H1 (cell line): Measurements from ENCODE around the gene ALKBH3. TPM values are rescaled to one million over a fixed set of nuclear protein-coding genes. Genes with fewer than 3 reads are reported as not detected.

Experiments
- CTCF ChIA-PET: fragments of 300-600 bp; sonication (Branson Sonifier 250); formaldehyde crosslinking; loops from one replicate; lab custom pipeline; 2021; ENCODE audit not compliant: partially characterized antibody; lab: Charles Lee
- POLR2A ChIA-PET: fragments of 300-600 bp; sonication (Branson Sonifier 250); formaldehyde crosslinking; loops from one replicate; lab custom pipeline; 2021; ENCODE audit warnings: inconsistent platforms; ENCODE audit not compliant: partially characterized antibody; lab: Charles Lee
- DNase-seq, 2 experiments: peaks; one replicate each; pipeline versions ENCODE4 v3.0.0 to v3.0.0-alpha.2; 2010 to 2022; ENCODE audit warnings: low spot score in 2 of 2, low read depth in 1 of 2, mixed read lengths in 1 of 2
- FAIRE-seq: peaks from 2 replicates; lab custom pipeline; 2011; peaks lifted over from hg19 to GRCh38; lab: Jason Lieb, UNC
- H2AFZ ChIP-seq: 2 replicates; pipeline ENCODE4 v1.8.1; 2012; ENCODE audit warnings: low read length, inconsistent platforms
- H2AK5ac ChIP-seq: 2 replicates; pipeline ENCODE4 v1.6.1; 2013; ENCODE audit warnings: low read depth, low read length
- H2BK120ac ChIP-seq: replicated peaks from 2 replicates; pipeline ENCODE3; 2013; ENCODE audit warnings: low read depth, low read length, inconsistent platforms
- H2BK12ac ChIP-seq: 2 replicates; pipeline ENCODE4 v1.6.1; 2013; ENCODE audit warnings: low read depth, low read length
- H2BK15ac ChIP-seq: 2 replicates; pipeline ENCODE4 v1.6.1; 2013; ENCODE audit warnings: low read length
- H2BK20ac ChIP-seq: 2 replicates; pipeline ENCODE4 v1.6.1; 2013; ENCODE audit warnings: low read length
- H2BK5ac ChIP-seq: 2 replicates; pipeline ENCODE4 v1.6.1; 2013; ENCODE audit warnings: low read depth, low read length
- H3K14ac ChIP-seq: 2 replicates; pipeline ENCODE4 v1.6.1; 2013; ENCODE audit warnings: inconsistent platforms; ENCODE audit not compliant: insufficient read length
- H3K18ac ChIP-seq: 2 replicates; pipeline ENCODE4 v1.6.1; 2013; ENCODE audit warnings: low read length; ENCODE audit errors: extremely low read depth
- H3K23ac ChIP-seq: 2 replicates; pipeline ENCODE4 v1.6.1; 2013; ENCODE audit warnings: inconsistent platforms; ENCODE audit not compliant: insufficient read length
- H3K23me2 ChIP-seq: 2 replicates; pipeline ENCODE4 v1.6.1; 2013; ENCODE audit warnings: low read depth, low read length
- H3K27ac ChIP-seq: 2 replicates; pipeline ENCODE4 v1.6.1; 2011; ENCODE audit warnings: low read depth, low read length, inconsistent platforms
- H3K27me3 ChIP-seq, 4 experiments: replicated peaks in 1 of 4; 1 replicate in 1 of 4; 2 replicates in 3 of 4; pipeline versions ENCODE4 v1.6.1 to v1.8.1; 2011 to 2013; ENCODE audit warnings: low read length in 3 of 4, mild to moderate bottlenecking in 3 of 4, inconsistent platforms in 2 of 4, mixed read lengths in 2 of 4, moderate library complexity in 1 of 4; ENCODE audit not compliant: control insufficient read depth in 3 of 4, insufficient read depth in 3 of 4; ENCODE audit errors: extremely low read depth in 1 of 4
- H3K36me3 ChIP-seq, 4 experiments: 2 replicates each; pipeline versions ENCODE4 v1.6.1 to v1.8.1; 2011 to 2013; ENCODE audit warnings: mild to moderate bottlenecking in 4 of 4, low read length in 3 of 4, moderate library complexity in 2 of 4, control low read depth in 1 of 4, inconsistent platforms in 1 of 4; ENCODE audit not compliant: insufficient read depth in 4 of 4, control insufficient read depth in 2 of 4
- H3K4ac ChIP-seq: replicated peaks from 2 replicates; pipeline ENCODE3; 2013; ENCODE audit warnings: low read length, low read depth, mixed read lengths, inconsistent platforms; ENCODE audit not compliant: insufficient read length
- H3K4me1 ChIP-seq, 4 experiments: replicated peaks in 1 of 4; 1 replicate in 1 of 4; 2 replicates in 3 of 4; pipeline versions ENCODE4 v1.6.1 to v1.8.1; 2011 to 2013; ENCODE audit warnings: low read length in 3 of 4, inconsistent platforms in 2 of 4, mixed read lengths in 1 of 4; ENCODE audit not compliant: insufficient read depth in 4 of 4, control insufficient read depth in 3 of 4
- H3K4me2 ChIP-seq, 2 experiments: 2 replicates each; pipeline versions ENCODE4 v1.6.1 to v1.8.1; 2011 to 2013; ENCODE audit warnings: low read depth in 2 of 2, low read length in 2 of 2, control low read depth in 1 of 2, inconsistent platforms in 1 of 2, mild to moderate bottlenecking in 1 of 2; ENCODE audit not compliant: insufficient read depth in 1 of 2
- H3K4me3 ChIP-seq, 4 experiments: fragments of 200-600, 300-600 bp in 1 of 4; sonication (generic), shearing (Covaris generic), sonication (Bioruptor Twin) in 1 of 4; 2 replicates each; pipeline versions ENCODE4 v1.5.1 to v1.8.1; 2011 to 2016; ENCODE audit warnings: low read length in 4 of 4, low read depth in 3 of 4, control low read depth in 2 of 4, inconsistent platforms in 2 of 4, mild to moderate bottlenecking in 2 of 4, mixed read lengths in 1 of 4, moderate library complexity in 1 of 4; ENCODE audit not compliant: insufficient read depth in 2 of 4; ENCODE audit errors: extremely low read depth in 1 of 4
- H3K56ac ChIP-seq: replicated peaks from 2 replicates; pipeline ENCODE3; 2013; ENCODE audit warnings: low read depth, mild to moderate bottlenecking, mixed read lengths, low read length, inconsistent platforms; ENCODE audit not compliant: insufficient read length
- H3K79me1 ChIP-seq: 2 replicates; pipeline ENCODE4 v1.6.1; 2013; ENCODE audit warnings: low read depth, low read length, control low read depth
- H3K79me2 ChIP-seq, 2 experiments: 2 replicates each; pipeline versions ENCODE4 v1.6.1 to v1.8.1; 2012 to 2013; ENCODE audit warnings: low read length in 2 of 2, mild to moderate bottlenecking in 2 of 2, inconsistent platforms in 1 of 2; ENCODE audit not compliant: insufficient read depth in 2 of 2, control insufficient read depth in 1 of 2
- H3K9ac ChIP-seq, 4 experiments: replicated peaks in 1 of 4; 1 replicate in 1 of 4; 2 replicates in 3 of 4; pipeline versions ENCODE4 v1.6.1 to v1.8.1; 2011 to 2013; ENCODE audit warnings: low read depth in 3 of 4, low read length in 3 of 4, control low read depth in 2 of 4, mild to moderate bottlenecking in 2 of 4, moderate library complexity in 2 of 4, inconsistent platforms in 1 of 4; ENCODE audit errors: extremely low read depth in 1 of 4
- H3K9me3 ChIP-seq, 2 experiments: 2 replicates each; pipeline versions ENCODE4 v1.6.1 to v1.8.1; 2012 to 2013; ENCODE audit warnings: mild to moderate bottlenecking in 2 of 2, moderate library complexity in 2 of 2, control low read depth in 1 of 2, inconsistent platforms in 1 of 2, low read depth in 1 of 2, low read length in 1 of 2, mixed read lengths in 1 of 2; ENCODE audit not compliant: insufficient read depth in 2 of 2
- H4K20me1 ChIP-seq, 2 experiments: replicated peaks in 1 of 2; 2 replicates each; pipeline versions ENCODE3 to v1.8.1; 2011 to 2013; ENCODE audit warnings: inconsistent platforms in 2 of 2, low read length in 2 of 2, mild to moderate bottlenecking in 1 of 2; ENCODE audit not compliant: insufficient read depth in 2 of 2, control insufficient read depth in 1 of 2
- H4K5ac ChIP-seq: 2 replicates; pipeline ENCODE4 v1.6.1; 2013; ENCODE audit warnings: low read length, low read depth, mixed read lengths, inconsistent platforms; ENCODE audit not compliant: insufficient read length
- H4K8ac ChIP-seq: 2 replicates; pipeline ENCODE4 v1.8.0; 2013; ENCODE audit warnings: mild to moderate bottlenecking, moderate library complexity, low read length, inconsistent platforms; ENCODE audit not compliant: insufficient read depth; ENCODE audit errors: extremely low read depth
- H4K91ac ChIP-seq: replicated peaks from 2 replicates; pipeline ENCODE3; 2013; ENCODE audit warnings: low read length, mixed read lengths, inconsistent platforms; ENCODE audit not compliant: insufficient read length
- BRCA1 ChIP-seq: IDR thresholded peaks from 2 replicates; pipeline ENCODE4 v1.6.1; 2012; ENCODE audit warnings: low read depth, low read length, improper control_type of control experiment
- FOSL1 ChIP-seq: IDR thresholded peaks from 2 replicates; pipeline ENCODE4 v1.6.1; 2011; ENCODE audit warnings: mild to moderate bottlenecking, low read depth, low read length, moderate library complexity; ENCODE audit not compliant: insufficient read depth
- HDAC2 ChIP-seq, 2 experiments: fragments of 300-600 bp in 1 of 2; sonication (generic) in 1 of 2; IDR thresholded peaks; 2 replicates each; pipeline ENCODE4 v1.6.1; 2011 to 2012; ENCODE audit warnings: low read depth in 2 of 2, low read length in 2 of 2, mild to moderate bottlenecking in 2 of 2, moderate library complexity in 2 of 2, borderline replicate concordance in 1 of 2, inconsistent platforms in 1 of 2
- MAFK ChIP-seq: IDR thresholded peaks from 2 replicates; pipeline ENCODE4 v1.6.1; 2012; ENCODE audit warnings: low read depth, mild to moderate bottlenecking, improper control_type of control experiment, low read length
- SAP30 ChIP-seq: fragments of 300-600 bp; sonication (generic); IDR thresholded peaks from 2 replicates; pipeline ENCODE4 v1.7.1; 2012; ENCODE audit warnings: low read length, moderate library complexity, mild to moderate bottlenecking, inconsistent platforms; ENCODE audit not compliant: insufficient read depth, insufficient replicate concordance
- SP1 ChIP-seq: IDR thresholded peaks from 2 replicates; pipeline ENCODE4 v1.6.1; 2011; ENCODE audit warnings: low read depth, low read length
- TEAD4 ChIP-seq: IDR thresholded peaks from 2 replicates; pipeline ENCODE4 v1.6.1; 2012; ENCODE audit warnings: low read depth, low read length, inconsistent platforms, mixed read lengths
- YY1 ChIP-seq: IDR thresholded peaks from 2 replicates; pipeline ENCODE4 v1.6.1; 2011; ENCODE audit warnings: low read depth, mild to moderate bottlenecking, low read length
- WGBS, 2 experiments: shearing (Covaris generic) in 1 of 2; methylation state at CpG; one replicate each; pipeline versions ENCODE4 v1.1.6 to v1.1.7; 2013 to 2015; ENCODE audit warnings: low lambda C conversion rate in 2 of 2, mixed read lengths in 2 of 2, inconsistent platforms in 1 of 2, low coverage in 1 of 2, missing lambda C conversion rate in 1 of 2; ENCODE audit not compliant: insufficient replicate concordance in 2 of 2, insufficient coverage in 1 of 2, insufficient read length in 1 of 2; ENCODE audit errors: extremely low coverage in 1 of 2, missing lambda C conversion rate in 1 of 2; 5-methylcytosine and 5-hydroxymethylcytosine counted together
- polyA plus RNA-seq, 7 experiments: library from polyadenylated mRNA; depleted of rRNA in 3 of 7; stranded (reverse) in 5 of 7; unstranded in 2 of 7; fragments of >200 nt in 5 of 7; fragments of 200-250 nt in 2 of 7; gene quantifications; 1 replicate in 5 of 7; 2 replicates in 1 of 7; 4 replicates in 1 of 7; pipeline versions ENCODE4 v1.2.1 to v1.2.3, GENCODE V29; 2011 to 2013; ENCODE audit warnings: missing spikeins in 2 of 7, mixed read lengths in 2 of 7
- total RNA-seq: library from RNA; stranded (reverse); fragmentation: NEBNext Ultra II Directional; extraction: Animal tissue kit (Norgen Biotek cat#: 25700); gene quantifications from 2 replicates; pipeline ENCODE4 v1.2.1, GENCODE V29; 2021
- TF ChIP-seq, protein P1 (sequence below), 3 experiments: IDR thresholded peaks; 1 replicate in 2 of 3; 2 replicates in 1 of 3; pipeline versions ENCODE4 v1.5.1 to v1.6.1; 2011; ENCODE audit warnings: low read length in 3 of 3, mild to moderate bottlenecking in 3 of 3, inconsistent platforms in 2 of 3, low read depth in 1 of 3, moderate library complexity in 1 of 3; ENCODE audit not compliant: insufficient read depth in 1 of 3; ENCODE audit errors: control extremely low read depth in 1 of 3
- TF ChIP-seq, protein P2 (sequence below): IDR thresholded peaks from 2 replicates; pipeline ENCODE4 v1.6.1; 2011; ENCODE audit warnings: low read length, improper control_type of control experiment

Gene ALKBH3
- total and polyA plus RNA-seq, 2 of the 8 experiments (the other 6 are each of a cell fraction or from before 2014, with no cell fraction given), result 10.5 to 11.4 TPM

DNA sequence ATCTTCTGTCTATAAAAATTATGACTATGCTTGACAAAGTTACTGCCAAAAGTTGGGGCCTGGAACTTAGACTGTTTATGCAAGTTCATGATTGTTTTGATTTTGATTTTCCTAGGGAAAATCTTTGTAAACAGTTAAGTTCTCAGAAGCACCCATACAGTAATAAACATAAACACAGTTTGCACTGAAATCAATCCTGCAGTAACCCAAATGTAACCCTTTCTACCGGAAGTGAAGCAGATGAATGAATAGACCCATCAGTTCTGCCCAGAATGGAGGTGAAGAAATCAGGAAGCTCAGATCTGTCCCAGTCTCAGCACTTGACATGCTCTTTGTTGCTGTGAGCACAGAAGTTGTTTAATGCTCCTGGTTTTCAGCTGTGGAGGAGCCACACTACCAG is 37.2 kb downstream of the ALKBH3 start:
- Histone ChIP-seq H2AK5ac (no peak overlapping the region), H3K9me3 (no peaks in the 10 kb centered on the region), H3K4me2 (no peak overlapping the region), H4K91ac (no peak overlapping the region), H2BK20ac (no peak overlapping the region), H3K56ac (no peak overlapping the region), H3K4ac (no peak overlapping the region), H4K20me1 (no peaks in the 10 kb centered on the region), H4K8ac (no peak overlapping the region), H3K18ac (no peak overlapping the region), H3K27ac (no peak overlapping the region), H2BK120ac (no peak overlapping the region), H3K9ac (no peak overlapping the region), H3K14ac (no peak overlapping the region), H3K27me3 (no peaks in the 10 kb centered on the region), H3K79me2 (no peaks in the 10 kb centered on the region), H3K79me1 (no peaks in the 10 kb centered on the region), H2BK12ac (no peak overlapping the region), H3K23ac (no peak overlapping the region), H3K4me3 (no peak overlapping the region), H3K4me1 (peaks cover 0 to 18% (median 10%) of the 10 kb centered on the region in 4 experiments; a peak in 5 of 7 replicates), H4K5ac (no peak overlapping the region), H2BK5ac (no peak overlapping the region), H2AFZ (no peak overlapping the region), H2BK15ac (no peak overlapping the region), H3K23me2 (no peaks in the 10 kb centered on the region), H3K36me3 (no peaks in the 10 kb centered on the region; a peak in 1 of 8 replicates)
- ChIA-PET POLR2A (interaction anchor here (1.7 kb wide), 1 partner anchor 8 kb away, joined by 3 read pairs; no protein-coding TSS in a partner anchor), CTCF (interaction anchor here (0.7 to 3.7 kb wide), 6 partner anchors 10 to 30 kb away, joined by 3 to 18 read pairs (median 4); no protein-coding TSS in a partner anchor)
- no peak for DNase-seq
- no peak for FAIRE-seq
- 81% methylated on average over 1 of the region's 1 CpG; no CpG with 5 or more reads in 1 of the 2 experiments for WGBS, 2 experiments
- TF ChIP-seq FOSL1 (no peak), YY1 (no peak), SP1 (no peak), SAP30 (no peak), HDAC2 (IDR thresholded peaks at IDR 0.05; ENCODE audit: borderline replicate concordance in 1 of 2, low read depth in 2 of 2, low read length in 2 of 2) (no peak), MAFK (no peak), TEAD4 (no peak), BRCA1 (no peak)
- TF ChIP-seq, protein P1, sequence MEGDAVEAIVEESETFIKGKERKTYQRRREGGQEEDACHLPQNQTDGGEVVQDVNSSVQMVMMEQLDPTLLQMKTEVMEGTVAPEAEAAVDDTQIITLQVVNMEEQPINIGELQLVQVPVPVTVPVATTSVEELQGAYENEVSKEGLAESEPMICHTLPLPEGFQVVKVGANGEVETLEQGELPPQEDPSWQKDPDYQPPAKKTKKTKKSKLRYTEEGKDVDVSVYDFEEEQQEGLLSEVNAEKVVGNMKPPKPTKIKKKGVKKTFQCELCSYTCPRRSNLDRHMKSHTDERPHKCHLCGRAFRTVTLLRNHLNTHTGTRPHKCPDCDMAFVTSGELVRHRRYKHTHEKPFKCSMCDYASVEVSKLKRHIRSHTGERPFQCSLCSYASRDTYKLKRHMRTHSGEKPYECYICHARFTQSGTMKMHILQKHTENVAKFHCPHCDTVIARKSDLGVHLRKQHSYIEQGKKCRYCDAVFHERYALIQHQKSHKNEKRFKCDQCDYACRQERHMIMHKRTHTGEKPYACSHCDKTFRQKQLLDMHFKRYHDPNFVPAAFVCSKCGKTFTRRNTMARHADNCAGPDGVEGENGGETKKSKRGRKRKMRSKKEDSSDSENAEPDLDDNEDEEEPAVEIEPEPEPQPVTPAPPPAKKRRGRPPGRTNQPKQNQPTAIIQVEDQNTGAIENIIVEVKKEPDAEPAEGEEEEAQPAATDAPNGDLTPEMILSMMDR (IDR thresholded peaks at IDR 0.05; ENCODE audit: control extremely low read depth in 1 of 3, insufficient read depth in 1 of 3, low read depth in 1 of 3, low read length in 3 of 3), result no peak
- TF ChIP-seq, protein P2, sequence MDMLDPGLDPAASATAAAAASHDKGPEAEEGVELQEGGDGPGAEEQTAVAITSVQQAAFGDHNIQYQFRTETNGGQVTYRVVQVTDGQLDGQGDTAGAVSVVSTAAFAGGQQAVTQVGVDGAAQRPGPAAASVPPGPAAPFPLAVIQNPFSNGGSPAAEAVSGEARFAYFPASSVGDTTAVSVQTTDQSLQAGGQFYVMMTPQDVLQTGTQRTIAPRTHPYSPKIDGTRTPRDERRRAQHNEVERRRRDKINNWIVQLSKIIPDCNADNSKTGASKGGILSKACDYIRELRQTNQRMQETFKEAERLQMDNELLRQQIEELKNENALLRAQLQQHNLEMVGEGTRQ, result no peak
